GM21717 (cell line): ENCODE results near the gene TMEM248.
"Not testable (repeated sequence)": the region's sequence is repeated elsewhere in the genome, so short reads cannot be mapped to it uniquely, and the experiment has no call there.

Experiments
- ATAC-seq: cut with Tn5 transposase; IDR thresholded peaks from one replicate; pipeline ENCODE4 v1.9.1; 2021; ENCODE audit warnings: mild to moderate bottlenecking, moderate library complexity; ENCODE audit not compliant: unreplicated experiment

The TMEM248 gene

GRCh38 chr7:66948480-66949109 lies 27.6 kb downstream of the TMEM248 start:
- no peak for ATAC-seq

DNA sequence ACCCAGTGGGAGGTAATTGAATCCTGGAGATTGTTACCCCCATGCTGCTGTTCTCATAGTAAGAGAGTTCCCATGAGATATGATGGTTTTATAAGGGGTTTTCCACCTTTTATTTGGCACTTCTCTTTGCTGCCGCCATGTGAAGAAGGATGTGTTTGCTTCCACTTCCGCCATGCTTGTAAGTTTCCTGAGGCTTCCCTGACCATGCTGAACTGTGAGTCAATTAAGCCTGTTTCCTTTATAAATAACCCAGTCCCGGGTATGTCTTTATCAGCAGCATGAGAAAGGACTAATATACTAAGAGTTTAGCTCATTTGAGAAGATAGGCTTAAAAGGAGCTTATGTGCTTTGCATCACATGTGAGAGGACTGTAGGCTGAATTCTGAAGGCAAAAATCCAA lies 29.3 kb downstream of the TMEM248 start:
- no peak for ATAC-seq

- ATAC-seq = no peak
Observed at GRCh38 chr7:66950763-66951162, 29.7 kb downstream of the TMEM248 start.

DNA sequence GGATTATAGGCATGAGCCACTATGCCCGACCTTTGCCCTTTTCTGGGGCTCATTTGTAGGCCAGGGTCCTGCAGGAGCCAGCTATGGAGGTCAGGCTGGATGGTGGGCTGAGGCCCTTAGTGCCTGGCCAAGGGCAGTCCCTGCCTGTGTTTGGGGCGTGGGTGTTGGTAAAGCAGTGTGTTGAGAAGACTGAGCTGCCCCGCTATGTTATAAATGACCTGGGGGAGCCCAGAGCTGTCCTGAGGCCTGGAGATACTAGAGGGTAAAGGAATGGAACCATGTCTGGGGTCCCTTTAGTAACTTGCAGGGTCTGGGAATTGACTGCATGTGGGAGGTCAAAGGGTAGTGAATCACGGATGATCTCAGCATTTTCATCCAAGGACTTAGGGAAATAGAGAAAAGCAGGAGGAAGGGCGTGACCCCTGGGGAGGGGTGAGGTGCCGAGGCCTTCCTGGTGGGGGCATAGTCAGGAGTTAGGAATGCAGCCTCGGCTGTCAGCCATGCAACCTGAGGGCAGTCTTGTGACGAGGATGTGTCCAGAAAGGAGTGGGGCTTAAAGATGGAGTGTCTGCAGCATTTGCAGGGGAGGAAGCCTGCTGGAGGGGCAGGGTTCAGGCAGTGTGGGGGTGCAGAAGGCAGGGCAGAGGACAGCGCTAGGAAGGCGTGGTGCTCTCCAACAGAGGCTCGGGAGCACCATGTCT lies 31.5 kb downstream of the TMEM248 start:
- ATAC-seq = no peak

GRCh38 chr7:66953044-66953427 lies 32.0 kb downstream of the TMEM248 start:
- no peak for ATAC-seq

GRCh38 chr7:66957595-66958290 lies 36.7 kb downstream of the TMEM248 start:
- no peak for ATAC-seq

DNA sequence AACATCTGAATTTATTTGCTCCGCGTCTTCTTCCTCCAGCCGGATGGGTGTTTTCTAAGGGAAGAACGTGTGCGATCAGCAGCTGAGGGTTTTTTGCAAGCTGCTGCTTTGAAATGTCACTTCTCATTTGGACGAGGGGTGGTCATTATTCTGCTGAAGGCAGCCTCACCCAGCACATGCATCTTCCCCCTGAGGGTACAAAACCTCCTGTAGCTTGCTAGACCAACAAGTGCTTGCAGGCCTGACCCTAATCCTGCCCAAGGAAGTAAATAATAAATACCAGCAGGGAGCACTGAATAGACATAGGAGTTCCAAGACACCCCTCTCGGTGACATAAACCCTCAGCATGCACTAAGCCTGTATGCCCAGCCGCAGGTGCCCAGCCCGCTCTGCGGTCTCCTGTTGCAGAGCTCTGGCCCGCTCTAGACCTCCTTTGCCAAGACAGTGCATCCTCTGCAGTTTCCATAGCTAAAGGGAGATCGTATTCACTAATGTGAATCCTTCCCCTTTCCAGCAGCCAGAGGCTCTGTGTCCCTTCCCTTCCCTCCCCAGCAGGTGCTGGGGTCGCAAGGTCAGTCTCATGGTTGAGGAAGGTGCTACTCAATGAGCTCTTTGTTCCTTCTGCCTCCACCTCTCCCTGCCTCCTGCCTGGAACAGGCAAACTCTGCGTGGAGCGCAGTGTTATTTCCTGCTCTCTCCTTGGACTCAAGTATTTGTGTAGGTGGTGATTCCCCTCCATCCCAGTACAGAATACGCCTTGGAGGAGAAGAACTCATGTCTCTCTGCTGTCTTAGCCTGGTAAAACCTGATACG lies 37.7 kb downstream of the TMEM248 start:
- ATAC-seq = no peak

GRCh38 chr7:66960192-66960591 lies 39.2 kb downstream of the TMEM248 start:
- no peak for ATAC-seq

DNA sequence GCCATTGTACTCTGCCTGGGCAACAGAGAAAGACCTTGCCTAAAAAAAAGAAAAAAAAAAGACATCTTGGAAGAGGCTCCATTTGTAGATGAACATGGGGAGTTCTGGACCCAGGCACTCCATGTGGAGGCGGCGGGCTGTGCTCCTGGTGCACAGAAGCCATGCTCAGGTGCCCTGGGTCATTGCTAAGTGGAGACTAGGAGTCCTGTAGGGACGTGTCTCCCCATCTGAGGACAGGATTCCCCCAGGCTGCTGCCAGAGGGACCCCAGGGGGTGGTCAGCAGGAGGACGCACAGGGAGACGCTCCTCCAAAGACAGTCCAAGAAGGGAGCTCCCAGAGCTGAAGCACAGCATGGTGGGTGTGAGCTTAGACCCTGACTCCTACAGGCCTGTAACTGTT lies 40.1 kb downstream of the TMEM248 start:
- ATAC-seq = no peak

GRCh38 chr7:66964411-66964810 lies 43.4 kb downstream of the TMEM248 start:
- no peak for ATAC-seq

- no peak for ATAC-seq
Observed at GRCh38 chr7:66967029-66967428, 46.0 kb downstream of the TMEM248 start.

- ATAC-seq = not testable (repeated sequence)
Observed at GRCh38 chr7:66969001-66969400, 48.0 kb downstream of the TMEM248 start.

- no peak for ATAC-seq
Observed at GRCh38 chr7:66970310-66970709, 49.3 kb downstream of the TMEM248 start.

GRCh38 chr7:66974986-66975590 lies 54.1 kb downstream of the TMEM248 start:
- ATAC-seq = no peak

- ATAC-seq = not testable (repeated sequence)
Observed at GRCh38 chr7:66978312-66978711, 57.3 kb downstream of the TMEM248 start.

- not testable (repeated sequence) for ATAC-seq
Observed at GRCh38 chr7:66979013-66979412, 58.0 kb downstream of the TMEM248 start.

DNA sequence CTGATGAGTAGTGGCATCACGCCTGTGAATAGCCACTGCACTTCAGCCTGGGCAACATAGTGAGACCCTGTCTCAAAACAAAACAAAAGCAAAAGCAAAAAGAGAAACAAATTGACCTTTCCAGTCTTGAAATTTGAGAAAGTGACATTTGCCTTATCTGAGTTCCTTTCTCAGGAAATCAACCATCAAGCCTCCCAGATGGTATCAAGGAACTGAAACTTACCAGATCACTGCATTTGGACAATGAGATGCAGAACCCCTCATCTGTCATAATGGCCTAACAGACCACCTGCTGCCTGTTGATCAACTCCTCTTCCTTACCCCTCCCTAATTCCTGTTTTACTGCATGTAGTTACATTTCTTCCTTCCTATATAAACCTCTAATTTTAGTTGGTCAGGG lies 59.3 kb downstream of the TMEM248 start:
- ATAC-seq = not testable (repeated sequence)

DNA sequence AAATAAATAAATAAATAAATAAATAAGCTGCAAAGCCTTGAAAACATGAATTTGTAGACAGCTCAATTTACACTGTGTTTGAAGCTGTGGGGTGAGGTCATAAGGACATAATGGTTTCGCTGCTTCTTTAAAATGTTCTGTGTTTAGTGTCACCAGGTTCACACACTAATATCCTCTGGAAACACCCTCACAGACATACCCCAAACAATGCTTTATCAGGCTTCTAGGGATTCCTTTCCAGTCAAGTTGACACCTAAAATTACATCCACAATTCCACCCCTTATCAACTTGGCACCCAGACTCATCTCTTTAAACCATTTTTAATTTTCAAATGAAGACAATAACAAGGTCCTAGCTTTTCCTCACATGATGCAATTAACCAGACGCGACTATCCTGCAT lies 68.5 kb downstream of the TMEM248 start:
- ATAC-seq = not testable (repeated sequence)

GRCh38 chr7:66994051-66994450 lies 73.0 kb downstream of the TMEM248 start:
- ATAC-seq = not testable (repeated sequence)

GRCh38 chr7:66994691-66995049 lies 73.6 kb downstream of the TMEM248 start:
- ATAC-seq = peak; percentile 38
